ENCODE results near the gene ANGPTL2. TPM values are rescaled to one million over a fixed set of nuclear protein-coding genes. Genes with fewer than 3 reads are reported as not detected.
A peak's percentile ranks its signal among the peaks of the same experiment; 100 is the strongest.
"Not testable (repeated sequence)": the region's sequence is repeated elsewhere in the genome, so short reads cannot be mapped to it uniquely, and the experiment has no call there.

Gene ANGPTL2
- 41.4 TPM for total RNA-seq
- long read RNA-seq, transcript ANGPTL2-202 (5 exons, 3,707 nt): major isoform, 20 of 44 reads
- long read RNA-seq, partial matches to known transcripts: 16 of 44 reads
- long read RNA-seq, other reads (novel, unspliced or antisense): 7 of 44 reads

DNA sequence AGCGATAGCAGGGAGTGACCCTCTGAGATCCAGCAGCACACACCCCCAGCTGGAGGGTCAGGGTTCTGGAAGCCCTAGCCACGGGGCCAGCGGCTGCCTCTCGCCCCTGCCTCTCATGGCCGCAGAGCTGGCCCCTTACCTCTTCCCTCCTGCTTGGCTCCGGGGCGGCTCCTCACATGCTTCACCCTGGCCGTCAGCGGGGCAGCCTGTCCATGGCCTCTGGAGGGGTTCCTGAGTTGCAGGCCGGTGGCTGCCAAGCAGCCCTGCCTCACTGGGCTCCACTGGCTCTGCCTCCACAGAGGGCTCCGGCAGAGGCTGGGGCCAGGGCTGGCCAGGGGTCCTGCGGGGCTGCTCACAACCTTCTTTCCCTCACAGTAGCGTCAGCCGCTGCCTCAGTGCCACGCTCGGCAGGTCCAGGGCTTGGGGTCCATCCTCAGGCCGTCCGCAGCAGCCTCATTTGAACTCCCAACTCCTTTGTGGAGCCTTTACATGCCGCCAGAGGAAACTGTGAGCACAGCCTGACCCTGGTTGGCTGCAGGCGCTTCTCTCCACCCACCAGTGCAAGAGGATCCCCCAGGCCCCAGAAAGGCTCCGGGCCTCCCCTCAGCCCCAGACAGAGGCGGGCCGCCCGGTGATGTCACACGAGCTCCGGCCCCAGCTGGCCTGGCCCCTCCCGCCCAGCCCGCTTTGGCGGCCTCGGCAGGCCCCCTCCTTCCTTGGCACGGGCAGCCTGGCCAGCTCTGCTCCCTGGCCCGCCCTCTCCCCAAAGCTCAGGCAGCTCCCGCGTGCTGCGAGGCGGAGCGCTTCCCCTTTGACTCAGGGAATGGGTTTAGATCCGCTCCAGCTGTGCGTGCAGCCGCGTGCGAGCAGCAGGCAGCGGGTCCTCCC lies at the start of gene ANGPTL2:
TSS of gene ANGPTL2 (minus strand) at position 460 of the 888 bp plus-strand sequence. CDS start 13,904 bp downstream, outside the sequence.
- intact Hi-C loops (cut with DNase I): loop anchor here (2.0 to 5.0 kb wide), 2 partner anchors 64 to 90 kb away; no protein-coding TSS in a partner anchor
- DNase-seq (ENCODE audit: low spot score): peak; percentile 93

- DNase-seq (ENCODE audit: low spot score); intact Hi-C loops (cut with DNase I): not testable (repeated sequence)
Observed at GRCh38 chr9:127171348-127171747, 48.9 kb upstream of the ANGPTL2 start.

DNA sequence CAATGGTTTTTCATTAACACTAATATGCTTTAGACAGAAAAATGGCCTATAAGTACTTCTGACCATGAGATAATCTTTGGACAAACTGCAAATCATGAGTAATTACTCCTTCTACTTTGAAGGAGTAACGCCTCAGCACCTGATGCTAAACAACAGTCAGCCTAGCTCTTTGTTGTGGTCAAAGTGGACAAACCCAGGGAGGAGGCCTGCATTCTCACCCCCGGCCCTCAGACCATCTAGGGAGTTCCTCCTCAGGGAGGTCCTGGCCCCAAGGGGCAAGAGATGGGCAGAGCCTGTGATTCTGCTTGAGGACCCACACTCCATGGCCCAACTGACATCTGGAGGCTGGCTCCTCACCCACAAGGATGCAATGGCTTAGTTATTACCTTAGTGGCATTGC lies 48.2 kb upstream of the ANGPTL2 start:
- no peak for DNase-seq (ENCODE audit: low spot score)

GRCh38 chr9:127170103-127170502 lies 47.7 kb upstream of the ANGPTL2 start:
- intact Hi-C loops (cut with DNase I): no loop called here

More for the DNA sequence above, 48.2 kb upstream of the ANGPTL2 start:
- intact Hi-C loops (cut with DNase I): no loop called here

GRCh38 chr9:127169575-127169883 lies 47.1 kb upstream of the ANGPTL2 start:
- no peak for DNase-seq (ENCODE audit: low spot score)
- intact Hi-C loops (cut with DNase I): no loop called here

More at GRCh38 chr9:127170103-127170502, 47.7 kb upstream of the ANGPTL2 start:
- DNase-seq (ENCODE audit: low spot score): no peak

DNA sequence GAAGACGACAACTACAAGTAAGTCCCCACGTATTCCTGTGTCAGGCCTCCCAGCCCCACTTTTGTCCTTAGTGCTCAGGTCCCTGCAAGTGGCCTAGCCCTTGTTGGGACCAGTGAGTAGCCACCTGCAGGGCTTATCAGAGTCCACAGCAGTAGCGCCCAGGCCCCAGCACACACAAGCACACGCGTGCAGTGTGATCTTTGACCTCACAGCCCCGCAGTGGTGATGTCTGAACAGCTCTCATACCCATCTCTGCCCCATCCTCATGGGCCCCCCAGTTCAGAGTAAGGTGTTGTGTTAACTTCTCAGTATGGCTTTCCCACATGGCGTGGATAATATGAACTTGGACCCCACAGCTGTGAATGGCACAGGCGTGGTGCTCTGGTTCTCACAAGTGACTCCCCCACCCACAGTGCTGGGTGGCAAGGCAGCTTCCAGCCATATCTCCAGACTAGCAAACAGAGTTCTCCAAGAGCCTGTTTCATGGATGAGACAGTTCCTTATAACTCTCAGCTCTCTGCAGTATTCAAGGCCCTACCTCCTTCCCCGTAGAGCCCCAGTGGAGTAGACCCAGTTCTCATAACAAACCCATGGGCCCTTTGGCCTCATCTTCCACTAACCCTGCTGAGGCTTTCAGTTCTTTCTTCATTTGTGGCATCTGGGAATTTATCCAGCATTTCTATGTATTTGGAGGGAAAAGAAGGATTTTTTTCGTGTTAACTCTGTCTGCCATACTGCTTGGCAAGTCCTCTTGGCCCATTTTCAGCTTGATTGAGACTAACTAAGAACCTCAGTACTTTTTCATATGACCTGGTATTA lies 46.5 kb upstream of the ANGPTL2 start:
- intact Hi-C loops (cut with DNase I): no loop called here
- no peak for DNase-seq (ENCODE audit: low spot score)

GRCh38 chr9:127167560-127168326 lies 45.3 kb upstream of the ANGPTL2 start:
- intact Hi-C loops (cut with DNase I): loop anchor here (2.0 kb wide), 1 partner anchor 15 kb away; no protein-coding TSS in a partner anchor
- no peak for DNase-seq (ENCODE audit: low spot score)

DNA sequence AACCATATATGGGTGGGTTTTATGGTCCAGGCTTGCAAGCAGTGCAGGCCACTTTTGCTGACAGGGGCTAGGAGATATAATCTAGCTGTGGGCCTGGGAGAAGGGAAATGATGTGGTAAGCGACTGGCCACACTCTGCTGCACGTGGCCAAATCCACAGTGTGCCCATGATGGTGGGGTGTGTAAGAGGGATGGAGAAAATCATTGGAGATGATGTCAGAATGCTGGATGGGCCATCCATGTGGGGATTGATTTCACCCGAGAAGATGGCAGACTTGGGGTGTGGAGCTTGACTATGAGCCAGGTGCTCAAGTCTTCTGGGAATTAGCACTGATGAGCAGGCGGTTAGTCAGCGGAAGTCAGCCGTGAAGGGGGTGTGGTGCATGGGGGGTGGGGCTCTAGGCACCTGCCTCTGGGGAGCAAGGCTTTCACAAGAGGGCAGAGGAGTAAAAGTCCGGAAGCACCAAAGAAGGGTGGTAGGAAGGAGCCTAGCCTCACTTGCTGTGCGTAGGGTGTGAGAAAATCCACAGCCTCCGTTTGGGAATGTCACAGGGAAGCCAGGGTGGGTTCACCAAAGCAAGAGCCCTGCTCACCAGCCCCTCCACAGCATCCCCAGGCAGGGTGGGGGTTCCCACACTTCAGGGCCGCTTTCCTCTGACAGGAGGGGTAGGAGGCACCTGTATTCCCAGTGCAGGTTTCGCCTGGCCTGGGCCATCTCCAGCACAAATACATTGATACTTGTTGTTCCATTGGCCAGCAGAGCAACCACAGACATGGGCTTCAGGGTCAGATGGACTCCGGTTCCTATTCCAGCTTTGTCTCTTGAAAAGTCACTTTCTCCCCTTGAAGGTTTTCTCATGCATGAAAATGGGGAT lies 44.5 kb upstream of the ANGPTL2 start:
- intact Hi-C loops (cut with DNase I): loop anchor here (2.0 kb wide), 1 partner anchor 16 kb away; no protein-coding TSS in a partner anchor

DNA sequence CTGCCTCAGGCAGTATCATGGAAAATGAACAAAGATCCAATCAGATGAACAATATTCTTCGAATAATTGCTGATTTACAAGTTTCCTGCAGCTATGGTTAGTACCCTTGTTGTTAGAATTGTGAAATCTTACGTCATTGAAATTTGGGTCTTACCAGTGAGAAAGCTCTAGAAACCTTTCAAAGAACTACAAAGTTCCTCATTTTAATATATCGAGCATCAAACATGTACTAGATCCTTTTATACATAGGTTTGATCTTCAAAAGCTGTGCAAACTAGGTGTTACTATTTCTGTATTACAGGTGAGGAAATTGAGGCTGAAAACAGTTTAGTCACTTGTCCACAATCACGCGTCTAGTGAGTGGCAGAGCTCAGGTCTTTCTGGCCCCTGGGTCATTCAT lies 43.7 kb upstream of the ANGPTL2 start:
- intact Hi-C loops (cut with DNase I): loop anchor here (2.0 kb wide), 1 partner anchor 17 kb away; no protein-coding TSS in a partner anchor
- no peak for DNase-seq (ENCODE audit: low spot score)

More for the DNA sequence above, 44.5 kb upstream of the ANGPTL2 start:
- DNase-seq (ENCODE audit: low spot score): no peak

- DNase-seq (ENCODE audit: low spot score): no peak
- intact Hi-C loops (cut with DNase I): no loop called here
Observed at GRCh38 chr9:127165116-127165515, 42.7 kb upstream of the ANGPTL2 start.

DNA sequence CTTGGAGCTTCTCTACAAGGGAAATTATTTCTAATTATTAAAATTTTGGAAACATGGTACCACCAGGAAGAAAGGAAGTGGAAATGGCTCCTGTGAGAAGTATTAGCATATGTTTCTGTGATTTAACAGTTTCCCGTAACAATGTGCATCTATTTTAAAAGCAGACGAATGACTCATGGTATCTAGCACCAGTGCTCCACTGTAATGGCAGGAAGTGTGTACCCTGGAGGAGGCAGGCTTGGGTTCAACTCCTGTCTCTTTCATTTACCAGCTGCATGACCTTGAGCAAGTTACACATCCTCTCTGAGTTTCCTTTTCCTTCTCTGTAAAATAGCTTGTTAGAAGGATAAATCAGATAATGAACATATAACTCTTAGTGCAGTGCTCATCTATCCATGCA lies 41.0 kb upstream of the ANGPTL2 start:
- intact Hi-C loops (cut with DNase I): no loop called here
- DNase-seq (ENCODE audit: low spot score): peak; percentile 68

DNA sequence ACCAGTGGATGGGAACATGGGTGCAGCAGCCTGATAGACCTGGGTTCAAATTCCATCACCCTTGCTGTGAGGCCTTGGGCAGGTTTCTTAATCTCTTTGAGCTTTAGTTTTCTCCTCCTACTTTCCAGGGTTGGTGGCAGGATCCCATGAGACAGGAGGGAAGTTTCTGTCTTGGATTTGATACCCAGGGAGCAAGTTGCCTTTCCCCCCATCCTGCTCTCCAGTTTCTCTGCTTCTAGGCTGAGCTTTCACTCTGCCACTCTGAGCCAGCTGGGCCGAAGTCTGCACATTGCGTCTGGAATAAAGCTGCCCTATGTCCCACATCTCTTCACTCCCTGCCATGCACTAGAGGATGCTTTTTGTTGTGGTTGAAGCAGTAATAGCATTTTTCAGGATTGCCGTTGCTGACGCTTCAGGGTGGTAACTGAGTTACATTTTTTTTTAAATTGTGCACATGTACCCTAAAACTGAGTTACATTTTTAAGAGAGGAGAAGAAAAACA lies 40.5 kb upstream of the ANGPTL2 start:
- intact Hi-C loops (cut with DNase I): no loop called here
- peak; percentile 43 for DNase-seq (ENCODE audit: low spot score)

DNA sequence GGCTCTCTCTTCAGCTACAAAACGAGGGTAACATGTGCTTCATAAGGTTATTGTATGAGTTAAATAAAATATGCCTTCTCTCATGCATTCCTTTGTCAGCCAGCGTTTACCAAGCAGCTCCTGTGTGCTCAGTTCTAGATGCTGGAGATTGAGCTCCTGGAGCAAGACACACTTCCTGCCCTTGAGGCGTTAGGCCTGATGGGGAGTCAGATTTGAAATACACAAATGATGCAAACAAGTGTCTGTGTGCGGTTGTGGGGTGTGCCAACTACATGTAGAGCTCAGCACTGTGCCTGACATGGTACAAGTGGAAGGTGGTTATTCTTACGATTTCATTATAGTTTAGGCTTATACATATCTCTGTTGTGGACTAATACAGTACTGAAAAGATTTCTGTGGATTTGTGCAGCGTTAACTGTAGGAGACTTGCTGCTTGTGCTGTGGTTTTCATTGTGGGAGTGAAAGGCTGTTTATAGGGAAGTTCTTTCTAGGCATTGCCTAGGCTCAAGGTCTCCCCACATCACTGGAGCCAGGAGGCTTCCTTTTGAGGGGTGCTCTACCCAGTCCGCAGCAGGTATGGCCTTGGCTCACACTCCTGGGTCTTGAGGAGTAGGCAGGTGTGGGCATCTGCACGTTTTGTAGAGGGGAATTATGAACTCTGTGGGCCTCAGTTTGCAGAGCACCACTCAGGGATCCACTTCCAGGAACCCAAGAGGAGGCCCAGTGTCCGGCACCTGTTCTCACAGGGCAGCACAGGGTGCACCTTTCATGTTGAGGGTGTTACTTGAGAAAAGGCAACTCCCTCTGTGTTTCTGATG lies 39.8 kb upstream of the ANGPTL2 start:
- intact Hi-C loops (cut with DNase I): no loop called here
- DNase-seq (ENCODE audit: low spot score): peak; percentile 55

DNA sequence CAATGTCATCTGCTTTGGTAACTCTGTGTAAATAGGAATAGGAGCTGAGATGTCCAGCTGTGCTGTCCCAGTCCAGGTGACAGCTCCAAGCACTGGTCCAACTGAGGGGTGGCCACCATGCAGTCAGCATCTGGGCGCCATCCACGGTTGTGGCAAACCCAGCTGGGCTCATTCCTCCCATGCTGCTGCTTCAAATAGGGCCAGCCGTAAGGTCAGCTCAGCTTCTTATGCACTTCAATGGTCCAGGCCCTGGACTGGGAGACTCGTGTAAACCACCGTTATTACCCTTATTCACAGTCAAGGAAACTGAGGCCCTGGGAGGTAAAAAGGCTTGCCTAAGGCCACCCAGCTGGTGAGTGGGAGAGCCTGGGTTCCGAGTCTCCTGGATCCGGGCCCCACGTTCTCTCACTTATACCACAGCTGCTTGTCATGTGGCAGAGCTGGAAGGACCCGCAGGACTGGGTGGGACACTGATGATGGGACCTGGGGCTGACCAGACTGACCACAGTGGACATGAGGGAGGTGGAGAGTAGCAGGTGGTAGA lies 38.7 kb upstream of the ANGPTL2 start:
- DNase-seq (ENCODE audit: low spot score): peak; percentile 67
- intact Hi-C loops (cut with DNase I): no loop called here

- peak; percentile 71 for DNase-seq (ENCODE audit: low spot score)
- intact Hi-C loops (cut with DNase I): no loop called here
Observed at GRCh38 chr9:127159949-127160610, 37.6 kb upstream of the ANGPTL2 start.

GRCh38 chr9:127159325-127159801 lies 36.9 kb upstream of the ANGPTL2 start:
- peak; percentile 41 for DNase-seq (ENCODE audit: low spot score)

More at GRCh38 chr9:127159325-127159801, 36.9 kb upstream of the ANGPTL2 start:
- intact Hi-C loops (cut with DNase I): no loop called here

Measured in cardiac septum (tissue), 1 donor.